Measurements from ENCODE around the gene ERC2.

DNA sequence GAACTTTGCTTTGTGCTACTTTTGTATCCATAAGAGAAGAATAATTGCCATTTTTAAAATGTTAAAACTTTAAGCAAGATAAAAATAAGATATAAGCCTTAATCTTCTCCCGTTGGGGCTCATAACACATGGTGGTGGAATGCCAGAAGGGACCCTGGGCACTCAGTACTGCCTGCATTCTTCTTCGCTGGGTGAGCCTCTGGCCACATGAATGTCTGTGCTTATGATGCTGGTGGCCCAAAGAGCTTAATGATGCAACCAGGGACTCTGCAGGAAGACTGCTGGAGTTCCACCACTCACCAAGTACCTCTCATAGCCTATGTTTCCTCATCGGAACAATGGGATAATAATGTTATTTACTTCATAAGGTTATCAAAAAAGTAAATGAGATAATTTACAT is 103.6 kb downstream of the ERC2 start:
- TF ChIP-seq ZBTB38 (CRISPR knock-in tag; IDR thresholded peaks at IDR 0.05) (no peak), KLF9 (CRISPR knock-in tag; IDR thresholded peaks at IDR 0.05; ENCODE audit: low read depth) (no peak), GZF1 (CRISPR knock-in tag; IDR thresholded peaks at IDR 0.05) (no peak), RBFOX2 (IDR thresholded peaks at IDR 0.05; ENCODE audit: low read depth, low read length) (no peak), GABPA (IDR thresholded peaks at IDR 0.05; ENCODE audit: low read depth, low read length) (no peak), GABPA (CRISPR knock-in tag; IDR thresholded peaks at IDR 0.05; ENCODE audit: low read depth) (no peak), HHEX (CRISPR knock-in tag; IDR thresholded peaks at IDR 0.05) (no peak), PTBP1 (IDR thresholded peaks at IDR 0.05; ENCODE audit: low read depth, low read length, poor library complexity, severe bottlenecking) (no peak), CHD4 (IDR thresholded peaks at IDR 0.05; ENCODE audit: borderline replicate concordance, low read length) (no peak)
- TF ChIP-seq, protein P1, sequence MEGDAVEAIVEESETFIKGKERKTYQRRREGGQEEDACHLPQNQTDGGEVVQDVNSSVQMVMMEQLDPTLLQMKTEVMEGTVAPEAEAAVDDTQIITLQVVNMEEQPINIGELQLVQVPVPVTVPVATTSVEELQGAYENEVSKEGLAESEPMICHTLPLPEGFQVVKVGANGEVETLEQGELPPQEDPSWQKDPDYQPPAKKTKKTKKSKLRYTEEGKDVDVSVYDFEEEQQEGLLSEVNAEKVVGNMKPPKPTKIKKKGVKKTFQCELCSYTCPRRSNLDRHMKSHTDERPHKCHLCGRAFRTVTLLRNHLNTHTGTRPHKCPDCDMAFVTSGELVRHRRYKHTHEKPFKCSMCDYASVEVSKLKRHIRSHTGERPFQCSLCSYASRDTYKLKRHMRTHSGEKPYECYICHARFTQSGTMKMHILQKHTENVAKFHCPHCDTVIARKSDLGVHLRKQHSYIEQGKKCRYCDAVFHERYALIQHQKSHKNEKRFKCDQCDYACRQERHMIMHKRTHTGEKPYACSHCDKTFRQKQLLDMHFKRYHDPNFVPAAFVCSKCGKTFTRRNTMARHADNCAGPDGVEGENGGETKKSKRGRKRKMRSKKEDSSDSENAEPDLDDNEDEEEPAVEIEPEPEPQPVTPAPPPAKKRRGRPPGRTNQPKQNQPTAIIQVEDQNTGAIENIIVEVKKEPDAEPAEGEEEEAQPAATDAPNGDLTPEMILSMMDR (CRISPR knock-in tag; IDR thresholded peaks at IDR 0.05), result no peak
- TF ChIP-seq, protein P2, sequence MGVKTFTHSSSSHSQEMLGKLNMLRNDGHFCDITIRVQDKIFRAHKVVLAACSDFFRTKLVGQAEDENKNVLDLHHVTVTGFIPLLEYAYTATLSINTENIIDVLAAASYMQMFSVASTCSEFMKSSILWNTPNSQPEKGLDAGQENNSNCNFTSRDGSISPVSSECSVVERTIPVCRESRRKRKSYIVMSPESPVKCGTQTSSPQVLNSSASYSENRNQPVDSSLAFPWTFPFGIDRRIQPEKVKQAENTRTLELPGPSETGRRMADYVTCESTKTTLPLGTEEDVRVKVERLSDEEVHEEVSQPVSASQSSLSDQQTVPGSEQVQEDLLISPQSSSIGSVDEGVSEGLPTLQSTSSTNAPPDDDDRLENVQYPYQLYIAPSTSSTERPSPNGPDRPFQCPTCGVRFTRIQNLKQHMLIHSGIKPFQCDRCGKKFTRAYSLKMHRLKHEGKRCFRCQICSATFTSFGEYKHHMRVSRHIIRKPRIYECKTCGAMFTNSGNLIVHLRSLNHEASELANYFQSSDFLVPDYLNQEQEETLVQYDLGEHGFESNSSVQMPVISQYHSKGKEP (CRISPR knock-in tag; IDR thresholded peaks at IDR 0.05), result no peak
- TF ChIP-seq, protein P3, sequence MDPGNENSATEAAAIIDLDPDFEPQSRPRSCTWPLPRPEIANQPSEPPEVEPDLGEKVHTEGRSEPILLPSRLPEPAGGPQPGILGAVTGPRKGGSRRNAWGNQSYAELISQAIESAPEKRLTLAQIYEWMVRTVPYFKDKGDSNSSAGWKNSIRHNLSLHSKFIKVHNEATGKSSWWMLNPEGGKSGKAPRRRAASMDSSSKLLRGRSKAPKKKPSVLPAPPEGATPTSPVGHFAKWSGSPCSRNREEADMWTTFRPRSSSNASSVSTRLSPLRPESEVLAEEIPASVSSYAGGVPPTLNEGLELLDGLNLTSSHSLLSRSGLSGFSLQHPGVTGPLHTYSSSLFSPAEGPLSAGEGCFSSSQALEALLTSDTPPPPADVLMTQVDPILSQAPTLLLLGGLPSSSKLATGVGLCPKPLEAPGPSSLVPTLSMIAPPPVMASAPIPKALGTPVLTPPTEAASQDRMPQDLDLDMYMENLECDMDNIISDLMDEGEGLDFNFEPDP (CRISPR knock-in tag; conservative IDR thresholded peaks at IDR 0.05), result no peak
